Fibroblast of mammary gland (primary cell): ENCODE data around the gene SLC5A7.

Experiments used
- DNase-seq: peaks from one replicate; pipeline ENCODE4 v3.0.0-alpha.2; 2010; ENCODE audit warnings: low read depth
- H3K4me3 ChIP-seq: 2 replicates; pipeline ENCODE4 v1.5.1; 2011; ENCODE audit warnings: low read depth, mild to moderate bottlenecking, low read length, moderate library complexity; ENCODE audit not compliant: control insufficient read depth
- TF ChIP-seq, protein P1 (sequence below): conservative IDR thresholded peaks from 2 replicates; pipeline ENCODE4 v1.5.1; 2011; ENCODE audit warnings: low read depth, low read length, inconsistent platforms; ENCODE audit not compliant: control insufficient read depth, insufficient read depth

The SLC5A7 gene

GRCh38 chr2:107986278-107987217 is at the start of gene SLC5A7:
SLC5A7 (plus strand) TSS chr2:107986524; CDS start chr2:107988156, 1,632 bp downstream.
- no peak for DNase-seq
- H3K4me3 ChIP-seq: no peak within 1 kb of the TSS
- TF ChIP-seq, protein P1, sequence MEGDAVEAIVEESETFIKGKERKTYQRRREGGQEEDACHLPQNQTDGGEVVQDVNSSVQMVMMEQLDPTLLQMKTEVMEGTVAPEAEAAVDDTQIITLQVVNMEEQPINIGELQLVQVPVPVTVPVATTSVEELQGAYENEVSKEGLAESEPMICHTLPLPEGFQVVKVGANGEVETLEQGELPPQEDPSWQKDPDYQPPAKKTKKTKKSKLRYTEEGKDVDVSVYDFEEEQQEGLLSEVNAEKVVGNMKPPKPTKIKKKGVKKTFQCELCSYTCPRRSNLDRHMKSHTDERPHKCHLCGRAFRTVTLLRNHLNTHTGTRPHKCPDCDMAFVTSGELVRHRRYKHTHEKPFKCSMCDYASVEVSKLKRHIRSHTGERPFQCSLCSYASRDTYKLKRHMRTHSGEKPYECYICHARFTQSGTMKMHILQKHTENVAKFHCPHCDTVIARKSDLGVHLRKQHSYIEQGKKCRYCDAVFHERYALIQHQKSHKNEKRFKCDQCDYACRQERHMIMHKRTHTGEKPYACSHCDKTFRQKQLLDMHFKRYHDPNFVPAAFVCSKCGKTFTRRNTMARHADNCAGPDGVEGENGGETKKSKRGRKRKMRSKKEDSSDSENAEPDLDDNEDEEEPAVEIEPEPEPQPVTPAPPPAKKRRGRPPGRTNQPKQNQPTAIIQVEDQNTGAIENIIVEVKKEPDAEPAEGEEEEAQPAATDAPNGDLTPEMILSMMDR: no peak

GRCh38 chr2:107961395-107961794 is 24.9 kb upstream of the SLC5A7 start:
- DNase-seq: no peak
- no peak overlapping the region for H3K4me3 ChIP-seq
- TF ChIP-seq, protein P1: no peak

DNA sequence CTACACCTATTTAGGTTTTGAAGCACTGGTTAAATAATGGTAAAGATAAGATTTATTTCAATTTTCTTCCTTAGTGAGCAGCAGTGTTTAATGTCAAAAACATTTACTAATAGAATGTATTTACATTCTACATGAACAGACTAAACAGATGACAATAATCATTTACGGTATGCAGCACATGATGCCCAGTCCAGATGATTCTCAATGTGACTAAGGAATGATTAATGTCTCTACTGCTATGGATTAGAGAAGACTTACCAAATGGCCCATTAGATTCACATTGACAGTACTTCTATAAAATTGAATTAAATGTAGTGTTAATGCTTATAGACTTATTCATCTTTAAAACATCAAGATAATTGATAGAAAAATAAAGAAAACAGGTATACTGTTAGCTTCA is 22.1 kb upstream of the SLC5A7 start:
- TF ChIP-seq, protein P1: no peak
- H3K4me3 ChIP-seq: no peak overlapping the region
- DNase-seq: no peak

DNA sequence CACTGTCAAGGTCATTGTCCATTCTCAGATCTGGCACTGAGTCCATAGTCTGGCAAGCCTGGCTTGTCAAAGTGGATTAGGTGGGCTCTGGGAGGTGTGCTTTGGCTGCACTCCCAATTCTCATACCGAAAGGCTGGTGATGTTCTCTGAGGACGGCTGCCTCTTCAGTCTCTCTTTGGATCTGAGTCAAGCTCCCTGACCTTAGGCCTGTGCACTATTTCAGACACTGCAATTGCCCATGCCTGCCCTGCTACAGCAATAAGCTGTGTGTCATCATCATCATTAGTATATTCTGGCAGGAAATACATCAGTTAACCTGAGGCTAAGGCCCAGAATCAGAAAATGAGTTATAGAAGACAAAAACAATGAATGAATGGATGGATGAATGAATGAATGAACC is 1.6 kb upstream of the SLC5A7 start:
- TF ChIP-seq, protein P1: no peak
- no peak for DNase-seq
- no peak overlapping the region for H3K4me3 ChIP-seq

DNA sequence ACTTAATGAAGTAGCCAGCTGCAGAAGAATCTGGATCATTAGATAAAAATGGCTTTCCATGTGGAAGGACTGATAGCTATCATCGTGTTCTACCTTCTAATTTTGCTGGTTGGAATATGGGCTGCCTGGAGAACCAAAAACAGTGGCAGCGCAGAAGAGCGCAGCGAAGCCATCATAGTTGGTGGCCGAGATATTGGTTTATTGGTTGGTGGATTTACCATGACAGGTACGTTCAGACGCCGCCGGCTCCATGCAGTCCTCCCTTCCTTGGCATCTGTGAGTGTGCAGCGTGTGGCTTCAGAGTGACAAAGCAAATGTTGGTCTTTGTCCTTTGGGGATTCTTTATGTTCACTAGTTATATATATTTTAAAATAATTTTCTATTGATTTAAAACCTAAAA is 1.8 kb downstream of the SLC5A7 start:
- TF ChIP-seq, protein P1: no peak
- H3K4me3 ChIP-seq: no peak overlapping the region
- no peak for DNase-seq

GRCh38 chr2:107989445-107989844 is 3.1 kb downstream of the SLC5A7 start:
- DNase-seq: no peak
- no peak overlapping the region for H3K4me3 ChIP-seq
- TF ChIP-seq, protein P1: no peak
